ENCODE results near the gene ST6GALNAC6. TPM values are rescaled to one million over a fixed set of nuclear protein-coding genes. Genes with fewer than 3 reads are reported as not detected.

Gene ST6GALNAC6
- total and polyA plus RNA-seq, 11 donors = 28.4 to 75.9 (median 43.2) TPM

DNA sequence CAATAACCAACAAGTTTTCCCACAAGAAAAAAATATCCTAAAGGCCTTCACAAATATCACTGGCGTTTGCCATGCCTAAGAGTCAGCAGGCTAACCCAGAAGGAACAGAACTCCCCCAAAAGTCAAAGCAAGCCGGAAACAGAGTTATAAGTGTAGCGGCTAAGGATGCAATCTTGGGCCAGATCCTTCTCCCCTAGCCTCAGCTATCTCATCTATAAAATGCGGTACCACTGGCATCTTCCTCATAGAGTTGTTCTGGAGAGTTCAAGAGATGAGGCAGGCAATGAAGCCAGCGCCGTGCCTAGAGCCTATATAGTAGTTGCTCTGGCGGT lies 37.6 kb upstream of the ST6GALNAC6 start:
- intact Hi-C loops (cut with DNase I) = loop anchor here in 1 of 10 donors (5.0 kb wide), 1 partner anchor 285 kb away; no protein-coding TSS in a partner anchor
- 14 to 24% (median 16%) methylated on average over 7 of the region's 7 CpGs for WGBS, 4 donors
- ATAC-seq = no peak
- DNase-seq = no peak
- no peaks in the 10 kb centered on the region for H3K9me3 ChIP-seq
- H3K27ac ChIP-seq = peak overlapping the region in 6 of 12 donors; percentile 62 to 80 (median 76)
- peaks cover 0 to 15% (median 4%) of the 10 kb centered on the region in 9 donors for H3K36me3 ChIP-seq
- H3K27me3 ChIP-seq = no peaks in the 10 kb centered on the region
- H3K4me1 ChIP-seq = peaks cover 6 to 31% (median 24%) of the 10 kb centered on the region in 12 donors
- H3K4me3 ChIP-seq = peak overlapping the region; percentile 43 to 93 (median 78)
- TF ChIP-seq, protein P1, sequence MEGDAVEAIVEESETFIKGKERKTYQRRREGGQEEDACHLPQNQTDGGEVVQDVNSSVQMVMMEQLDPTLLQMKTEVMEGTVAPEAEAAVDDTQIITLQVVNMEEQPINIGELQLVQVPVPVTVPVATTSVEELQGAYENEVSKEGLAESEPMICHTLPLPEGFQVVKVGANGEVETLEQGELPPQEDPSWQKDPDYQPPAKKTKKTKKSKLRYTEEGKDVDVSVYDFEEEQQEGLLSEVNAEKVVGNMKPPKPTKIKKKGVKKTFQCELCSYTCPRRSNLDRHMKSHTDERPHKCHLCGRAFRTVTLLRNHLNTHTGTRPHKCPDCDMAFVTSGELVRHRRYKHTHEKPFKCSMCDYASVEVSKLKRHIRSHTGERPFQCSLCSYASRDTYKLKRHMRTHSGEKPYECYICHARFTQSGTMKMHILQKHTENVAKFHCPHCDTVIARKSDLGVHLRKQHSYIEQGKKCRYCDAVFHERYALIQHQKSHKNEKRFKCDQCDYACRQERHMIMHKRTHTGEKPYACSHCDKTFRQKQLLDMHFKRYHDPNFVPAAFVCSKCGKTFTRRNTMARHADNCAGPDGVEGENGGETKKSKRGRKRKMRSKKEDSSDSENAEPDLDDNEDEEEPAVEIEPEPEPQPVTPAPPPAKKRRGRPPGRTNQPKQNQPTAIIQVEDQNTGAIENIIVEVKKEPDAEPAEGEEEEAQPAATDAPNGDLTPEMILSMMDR (IDR thresholded peaks at IDR 0.05) = no peak
- TF ChIP-seq POLR2A (IDR thresholded peaks at IDR 0.05) = no peak

DNA sequence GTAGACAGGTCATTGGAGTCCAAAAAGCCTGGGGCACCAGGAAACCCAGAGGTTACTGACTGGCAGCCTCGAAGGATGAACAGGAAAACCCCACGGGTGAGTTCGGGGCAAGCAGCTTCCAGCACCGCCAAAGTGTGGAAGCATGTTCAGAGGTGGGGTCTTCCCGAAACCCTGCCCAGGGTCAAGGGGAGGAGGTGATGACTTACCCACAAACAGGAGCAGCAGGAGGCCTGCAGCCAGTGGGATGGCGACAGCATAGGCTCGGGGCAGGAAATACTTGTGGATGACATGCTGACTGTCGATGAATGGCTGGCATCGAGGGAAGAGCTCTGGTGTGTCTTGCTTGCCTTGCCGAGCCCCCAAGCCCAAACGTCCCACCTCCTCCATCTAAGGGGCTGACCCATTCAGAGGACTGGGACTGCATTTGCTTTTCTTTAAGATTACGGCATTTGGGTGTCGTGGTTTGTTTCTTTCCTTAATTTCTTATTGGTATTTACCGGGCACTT lies 37.0 kb upstream of the ST6GALNAC6 start:
- Histone ChIP-seq H3K9me3 (no peaks in the 10 kb centered on the region), H3K4me1 (peaks cover 6 to 36% (median 24%) of the 10 kb centered on the region in 12 donors), H3K4me3 (peak overlapping the region in 9 of 12 donors; percentile 62 to 93 (median 82)), H3K27ac (no peak overlapping the region), H3K27me3 (no peaks in the 10 kb centered on the region), H3K36me3 (peaks cover 0 to 13% (median 2%) of the 10 kb centered on the region in 9 donors)
- TF ChIP-seq, protein P1 (IDR thresholded peaks at IDR 0.05) = no peak
- TF ChIP-seq POLR2A (IDR thresholded peaks at IDR 0.05) = no peak
- WGBS, 4 donors = 75 to 82% (median 75%) methylated on average over 14 of the region's 14 CpGs
- DNase-seq (no peak), ATAC-seq (no peak)
- intact Hi-C loops (cut with DNase I) = loop anchor here in 1 of 10 donors (5.0 kb wide), 1 partner anchor 284 kb away; no protein-coding TSS in a partner anchor

DNA sequence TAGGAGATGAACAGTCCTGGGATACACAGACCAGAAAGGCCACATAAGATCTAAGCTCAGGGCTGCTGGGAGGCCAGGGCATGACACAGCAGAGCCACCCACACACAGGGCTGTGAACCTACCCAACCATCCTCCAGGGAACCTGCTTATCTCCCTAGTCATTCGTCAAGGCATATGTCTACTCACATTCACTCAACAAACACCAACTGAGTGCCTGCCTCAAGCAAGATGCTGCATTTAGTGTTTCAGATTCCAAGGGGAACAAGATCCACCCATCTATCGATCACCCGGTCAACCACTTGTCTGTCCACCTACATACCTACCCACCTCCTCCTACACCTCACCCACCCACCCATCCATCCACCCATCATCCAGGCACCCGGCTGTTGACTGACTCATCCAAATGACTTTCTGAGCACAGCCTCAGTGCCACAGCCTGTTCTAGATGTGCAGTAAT lies 36.4 kb upstream of the ST6GALNAC6 start:
- intact Hi-C loops (cut with DNase I) = loop anchor here in 1 of 10 donors (5.0 kb wide), 1 partner anchor 283 kb away; no protein-coding TSS in a partner anchor
- no peak overlapping the region for H3K4me3 ChIP-seq

DNA sequence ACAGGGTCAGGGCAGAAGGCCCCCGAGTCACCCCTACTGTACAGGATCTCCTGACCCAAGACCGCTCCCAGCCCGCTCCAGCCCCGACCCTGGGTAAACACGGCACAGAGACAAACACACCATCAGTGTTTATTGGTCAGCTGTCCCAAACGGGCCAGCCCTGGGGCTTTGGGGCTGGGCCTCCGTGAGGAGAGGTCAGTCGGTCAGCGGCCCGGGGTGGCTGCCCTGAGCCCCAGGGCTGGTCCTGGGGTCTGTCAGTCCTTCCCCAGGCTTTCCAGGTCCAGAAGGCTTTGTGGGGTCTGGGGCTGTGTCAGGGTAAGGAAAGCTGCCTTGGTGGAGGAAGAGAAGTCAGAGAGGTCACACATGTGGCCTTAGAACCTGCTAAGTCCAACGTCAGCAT lies 35.6 kb upstream of the ST6GALNAC6 start:
- intact Hi-C loops (cut with DNase I) = loop anchor here in 1 of 10 donors (5.0 kb wide), 1 partner anchor 283 kb away; no protein-coding TSS in a partner anchor
- ATAC-seq = no peak
- Histone ChIP-seq H3K4me3 (no peak overlapping the region), H3K9me3 (no peaks in the 10 kb centered on the region), H3K4me1 (peaks cover 6 to 50% (median 33%) of the 10 kb centered on the region in 12 donors), H3K27ac (no peak overlapping the region), H3K27me3 (peaks cover 0 to 5% (median 0%) of the 10 kb centered on the region in 9 donors), H3K36me3 (peaks cover 0 to 12% (median 2%) of the 10 kb centered on the region in 9 donors)
- 73 to 80% (median 75%) methylated on average over 11 of the region's 11 CpGs for WGBS, 4 donors
- no peak for DNase-seq
- TF ChIP-seq, protein P1 (IDR thresholded peaks at IDR 0.05) = no peak
- TF ChIP-seq POLR2A (IDR thresholded peaks at IDR 0.05) = no peak

More for the DNA sequence above, 36.4 kb upstream of the ST6GALNAC6 start:
- DNase-seq (no peak), ATAC-seq (no peak)
- H3K36me3 ChIP-seq = peaks cover 0 to 12% (median 2%) of the 10 kb centered on the region in 9 donors
- no peak overlapping the region for H3K27ac ChIP-seq
- 76 to 91% (median 85%) methylated on average over 4 of the region's 4 CpGs for WGBS, 4 donors
- no peaks in the 10 kb centered on the region for H3K9me3 ChIP-seq
- peaks cover 6 to 42% (median 27%) of the 10 kb centered on the region in 12 donors for H3K4me1 ChIP-seq
- H3K27me3 ChIP-seq = no peaks in the 10 kb centered on the region
- no peak for TF ChIP-seq POLR2A (IDR thresholded peaks at IDR 0.05)
- TF ChIP-seq, protein P1 (IDR thresholded peaks at IDR 0.05) = no peak

Data from heart left ventricle (tissue), 16 donors.